T-helper 1 cell treated with Interleukin-12 subunit alpha and Interleukin-12 subunit beta and Interleukin-4 antibody, amounts not matched to agents 30 μg/mL and 1 μg/mL, for 36 hours (primary cell): ENCODE data around the gene CA10.

Experiments
- H3K27ac Mint-ChIP-seq: one replicate; pipeline ENCODE4 v1.8.0; 2021; ENCODE audit warnings: mild to moderate bottlenecking, mixed read lengths
- H3K27me3 Mint-ChIP-seq: one replicate; pipeline ENCODE4 v1.8.0; 2021; ENCODE audit warnings: low read depth, mixed read lengths
- H3K36me3 Mint-ChIP-seq: one replicate; pipeline ENCODE4 v1.8.0; 2021; ENCODE audit warnings: low read depth, mixed read lengths
- H3K4me1 Mint-ChIP-seq: one replicate; pipeline ENCODE4 v1.8.0; 2021; ENCODE audit warnings: low read depth, mixed read lengths
- H3K4me3 Mint-ChIP-seq: one replicate; pipeline ENCODE4 v1.8.0; 2021; ENCODE audit warnings: mild to moderate bottlenecking, moderate library complexity, mixed read lengths
- H3K9me3 Mint-ChIP-seq: one replicate; pipeline ENCODE4 v1.8.0; 2021; ENCODE audit warnings: mixed read lengths

The CA10 gene

DNA sequence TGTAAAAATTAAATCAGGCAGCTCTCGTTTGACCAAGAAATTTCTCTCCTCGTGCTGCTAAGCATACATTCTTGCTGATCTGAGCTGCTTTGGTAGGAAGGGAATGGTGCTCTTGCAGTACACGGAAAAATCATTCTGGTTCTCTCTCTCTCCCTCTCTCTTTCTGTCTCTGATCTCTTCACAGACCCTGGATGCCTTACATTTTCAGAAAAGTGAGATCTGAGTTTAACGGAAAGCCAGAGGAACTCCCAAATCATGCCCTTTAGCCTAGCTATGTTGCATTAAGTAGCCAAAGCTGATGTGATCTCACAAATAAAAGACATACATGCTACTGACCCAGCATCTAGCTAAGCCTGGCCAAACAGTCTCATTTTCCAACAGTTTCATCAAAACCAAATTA lies 4.0 kb downstream of the CA10 start:
- Mint-ChIP-seq H3K27me3 (peaks cover 33% of the 10 kb centered on the region), H3K4me1 (no peaks in the 10 kb centered on the region), H3K4me3 (no peak overlapping the region), H3K27ac (no peak overlapping the region), H3K36me3 (no peaks in the 10 kb centered on the region), H3K9me3 (no peaks in the 10 kb centered on the region)

DNA sequence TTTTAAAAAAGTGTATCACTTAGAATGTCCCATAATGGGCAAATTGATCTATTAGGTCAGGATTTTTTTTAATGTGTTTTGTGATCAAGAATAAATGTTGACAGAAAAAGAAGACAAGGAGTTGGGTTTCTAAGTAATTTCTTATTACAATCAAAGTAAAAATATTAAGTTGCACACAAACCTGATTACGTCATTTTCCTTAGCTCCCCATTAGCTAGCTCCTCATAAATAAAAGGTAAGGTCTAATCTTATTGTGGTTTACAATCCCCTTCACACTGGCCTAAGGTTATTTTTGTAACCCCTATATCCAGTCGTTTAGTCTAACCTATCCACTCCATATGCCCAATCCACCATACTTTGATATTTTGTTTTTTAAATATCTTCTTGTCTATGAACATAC lies 7.6 kb downstream of the CA10 start:
- H3K36me3 Mint-ChIP-seq = no peaks in the 10 kb centered on the region
- peaks cover 4% of the 10 kb centered on the region for H3K27me3 Mint-ChIP-seq
- H3K4me3 Mint-ChIP-seq = no peak overlapping the region
- no peak overlapping the region for H3K27ac Mint-ChIP-seq
- H3K4me1 Mint-ChIP-seq = no peaks in the 10 kb centered on the region
- H3K9me3 Mint-ChIP-seq = no peaks in the 10 kb centered on the region

DNA sequence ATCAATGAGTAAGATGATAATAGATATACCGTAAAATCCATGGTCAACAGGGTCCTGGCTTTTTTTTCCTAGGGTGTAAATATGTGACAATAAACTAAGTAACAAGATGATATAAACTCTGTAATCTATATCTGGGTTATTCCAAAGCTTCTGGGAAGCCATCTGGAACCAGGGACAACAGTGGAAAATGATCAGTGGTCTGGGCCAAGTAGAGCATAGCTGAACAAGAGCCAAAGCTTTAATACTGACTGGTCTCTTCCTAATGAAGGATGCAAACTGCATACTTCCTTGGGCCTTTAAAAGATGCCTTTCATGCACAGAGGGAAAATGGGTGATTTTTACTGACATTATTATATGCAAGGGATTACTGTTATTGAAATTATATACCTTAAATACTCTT lies 8.9 kb downstream of the CA10 start:
- no peaks in the 10 kb centered on the region for H3K9me3 Mint-ChIP-seq
- no peaks in the 10 kb centered on the region for H3K36me3 Mint-ChIP-seq
- no peak overlapping the region for H3K4me3 Mint-ChIP-seq
- H3K4me1 Mint-ChIP-seq = no peaks in the 10 kb centered on the region
- H3K27me3 Mint-ChIP-seq = no peaks in the 10 kb centered on the region
- no peak overlapping the region for H3K27ac Mint-ChIP-seq

DNA sequence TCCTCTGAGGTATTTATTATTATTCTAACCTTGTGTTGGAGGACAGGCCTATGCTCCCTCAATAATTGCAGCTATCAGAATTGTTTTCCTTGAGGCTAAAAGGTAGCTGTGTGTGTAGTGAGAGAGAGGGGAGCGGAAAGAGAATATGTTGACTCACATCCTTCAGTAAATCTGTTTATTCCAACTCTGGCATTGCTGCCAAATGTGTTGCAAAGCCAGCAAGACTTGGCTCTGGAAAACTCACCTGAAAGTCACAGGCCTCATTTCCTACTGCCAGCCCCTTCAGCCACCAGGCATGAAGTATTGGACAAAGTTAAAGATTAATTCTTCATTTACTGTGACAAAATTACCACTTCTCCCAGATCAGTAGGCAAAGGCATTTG lies 9.6 kb downstream of the CA10 start:
- Mint-ChIP-seq H3K36me3 (no peaks in the 10 kb centered on the region), H3K9me3 (no peaks in the 10 kb centered on the region), H3K27me3 (no peaks in the 10 kb centered on the region), H3K27ac (no peak overlapping the region), H3K4me3 (no peak overlapping the region), H3K4me1 (no peaks in the 10 kb centered on the region)

DNA sequence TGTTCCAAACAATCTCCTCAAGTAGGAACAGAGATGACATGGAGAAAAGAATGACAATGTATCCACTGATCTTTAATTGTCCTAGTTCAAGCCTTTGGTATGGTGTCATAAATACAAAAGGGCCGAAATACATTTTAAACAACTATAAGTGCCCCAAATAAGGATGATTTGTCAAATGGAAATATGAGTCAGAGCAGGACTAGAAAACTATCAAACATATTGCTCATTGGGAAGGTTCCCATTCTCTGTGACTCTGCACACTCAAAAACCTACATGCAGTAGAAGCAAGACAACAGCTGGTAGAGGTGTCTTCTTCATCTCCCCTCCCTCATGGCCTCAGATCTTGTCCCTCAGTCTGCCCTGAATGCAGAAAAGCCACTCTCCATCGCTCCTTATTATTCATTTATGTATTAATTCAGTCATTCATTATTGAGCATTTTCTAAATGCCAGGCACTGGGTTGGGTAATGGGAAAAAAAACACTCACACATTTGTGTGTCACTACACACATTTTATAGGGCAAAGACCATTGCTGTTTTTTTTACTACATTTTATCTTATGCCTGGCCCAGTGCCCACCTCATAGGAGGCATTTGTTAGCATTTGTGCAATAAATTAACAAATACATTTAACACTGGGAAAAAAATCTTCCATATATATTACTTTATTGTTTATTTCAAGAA lies 10.1 kb downstream of the CA10 start:
- Mint-ChIP-seq H3K36me3 (no peaks in the 10 kb centered on the region), H3K4me3 (no peak overlapping the region), H3K9me3 (no peaks in the 10 kb centered on the region), H3K27ac (no peak overlapping the region), H3K27me3 (no peaks in the 10 kb centered on the region), H3K4me1 (no peaks in the 10 kb centered on the region)

DNA sequence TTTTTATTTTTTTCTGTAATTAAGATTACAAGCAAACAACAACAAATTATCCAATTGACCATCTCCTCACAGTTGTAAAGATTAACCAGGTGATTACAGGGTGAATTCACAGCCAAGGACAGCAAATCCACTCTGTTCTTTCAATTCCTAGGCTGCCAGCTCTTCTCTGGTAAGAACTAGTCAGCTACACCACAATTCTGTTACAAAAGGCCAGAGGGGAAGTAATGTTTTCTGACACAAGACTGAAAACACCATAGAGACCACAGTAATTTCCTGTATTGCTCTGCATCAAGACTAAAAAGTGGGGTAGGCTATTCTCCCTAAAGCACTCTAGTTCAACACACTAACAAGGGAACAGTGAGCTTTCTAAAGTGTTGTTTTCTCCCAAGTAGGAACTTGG lies 10.6 kb downstream of the CA10 start:
- Mint-ChIP-seq H3K9me3 (no peaks in the 10 kb centered on the region), H3K4me3 (no peak overlapping the region)

DNA sequence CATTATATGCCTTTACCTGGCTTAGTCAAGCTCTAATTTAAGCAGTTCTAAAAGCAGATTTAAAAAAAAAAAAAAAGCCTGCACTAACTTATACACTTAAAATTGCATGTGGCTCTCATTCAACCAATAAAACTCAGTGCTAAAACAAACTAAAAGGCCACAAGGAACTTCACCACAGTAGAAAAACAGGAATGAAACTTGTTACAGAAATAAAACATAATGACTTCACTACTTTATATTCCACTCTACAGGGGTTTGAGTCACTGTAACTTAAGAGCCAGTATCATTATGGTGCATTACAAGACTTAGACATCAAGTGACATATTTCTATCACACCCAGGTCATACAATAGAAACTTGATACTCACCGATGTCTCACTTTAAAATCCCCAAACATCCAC lies 11.1 kb downstream of the CA10 start:
- peak overlapping the region; percentile 41 for H3K27ac Mint-ChIP-seq
- no peaks in the 10 kb centered on the region for H3K4me1 Mint-ChIP-seq
- no peak overlapping the region for H3K4me3 Mint-ChIP-seq
- H3K9me3 Mint-ChIP-seq = no peaks in the 10 kb centered on the region
- no peaks in the 10 kb centered on the region for H3K27me3 Mint-ChIP-seq
- H3K36me3 Mint-ChIP-seq = no peaks in the 10 kb centered on the region

More for the DNA sequence above, 10.6 kb downstream of the CA10 start:
- H3K27me3 Mint-ChIP-seq = no peaks in the 10 kb centered on the region
- no peaks in the 10 kb centered on the region for H3K4me1 Mint-ChIP-seq
- H3K27ac Mint-ChIP-seq = peak overlapping the region; percentile 41
- H3K36me3 Mint-ChIP-seq = no peaks in the 10 kb centered on the region

DNA sequence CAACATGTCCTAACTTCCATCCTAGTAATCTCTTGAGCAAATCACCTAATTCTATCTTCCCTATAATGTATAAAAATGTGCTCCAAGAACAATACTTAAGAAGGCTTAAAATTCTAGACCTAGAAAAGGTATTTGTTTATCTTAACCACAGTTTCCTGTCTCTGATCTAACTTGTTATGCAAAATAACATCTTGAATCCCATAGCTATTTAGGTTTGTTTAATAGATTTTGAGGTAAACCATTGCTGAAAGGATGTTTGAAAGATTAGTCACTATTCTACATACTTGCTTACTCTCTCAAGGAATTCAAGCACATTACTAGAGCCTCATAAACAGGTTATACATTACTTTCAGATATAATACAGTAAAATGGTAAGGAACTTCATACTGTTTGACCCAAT lies 13.0 kb downstream of the CA10 start:
- H3K4me3 Mint-ChIP-seq = no peak overlapping the region
- no peaks in the 10 kb centered on the region for H3K9me3 Mint-ChIP-seq
- no peak overlapping the region for H3K27ac Mint-ChIP-seq
- H3K27me3 Mint-ChIP-seq = no peaks in the 10 kb centered on the region
- H3K4me1 Mint-ChIP-seq = no peaks in the 10 kb centered on the region
- no peaks in the 10 kb centered on the region for H3K36me3 Mint-ChIP-seq

DNA sequence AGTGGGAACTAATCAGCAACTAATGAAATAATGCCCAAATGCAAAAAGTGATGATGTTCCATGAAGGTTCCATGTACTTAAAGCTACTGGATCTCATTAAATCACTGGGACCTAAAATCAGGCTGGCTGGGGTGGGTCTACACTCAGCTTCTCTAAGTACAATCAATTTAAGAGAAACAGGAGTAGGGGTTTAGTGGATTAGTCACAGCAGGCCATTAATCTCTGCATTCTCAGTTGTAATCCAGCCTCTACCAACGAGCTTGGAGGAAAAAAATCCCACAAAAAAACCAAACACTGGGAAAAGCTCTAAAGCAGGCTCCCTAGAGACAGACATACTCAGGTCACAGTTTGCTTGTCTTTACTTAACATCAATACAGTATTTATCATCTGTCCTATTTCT lies 15.0 kb downstream of the CA10 start:
- H3K27me3 Mint-ChIP-seq = peaks cover 4% of the 10 kb centered on the region
- no peaks in the 10 kb centered on the region for H3K36me3 Mint-ChIP-seq
- H3K4me1 Mint-ChIP-seq = no peaks in the 10 kb centered on the region
- no peak overlapping the region for H3K4me3 Mint-ChIP-seq
- H3K9me3 Mint-ChIP-seq = no peaks in the 10 kb centered on the region
- H3K27ac Mint-ChIP-seq = no peak overlapping the region

DNA sequence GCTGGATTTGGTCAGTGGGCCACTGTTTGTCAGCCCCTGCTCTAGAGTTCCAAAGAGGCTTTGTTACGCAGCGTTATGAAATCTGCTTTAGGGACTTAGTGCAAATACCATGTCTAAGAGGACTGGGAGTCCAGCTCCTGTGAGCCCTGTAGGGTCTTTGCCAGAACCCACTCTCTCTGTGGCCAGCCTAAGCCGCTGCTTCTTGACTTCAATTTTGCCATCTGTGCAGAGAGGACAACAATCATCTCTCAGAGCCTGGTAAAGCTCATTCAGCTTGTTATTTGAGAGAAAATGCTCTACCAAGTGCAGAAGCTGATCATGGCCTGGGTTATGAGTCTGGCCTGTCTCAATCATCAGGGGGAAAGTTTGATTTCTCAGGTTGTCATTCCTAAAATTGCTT lies 17.9 kb downstream of the CA10 start:
- Mint-ChIP-seq H3K4me3 (no peak overlapping the region), H3K9me3 (no peaks in the 10 kb centered on the region), H3K27me3 (peaks cover 4% of the 10 kb centered on the region), H3K4me1 (no peaks in the 10 kb centered on the region), H3K27ac (no peak overlapping the region), H3K36me3 (no peaks in the 10 kb centered on the region)

DNA sequence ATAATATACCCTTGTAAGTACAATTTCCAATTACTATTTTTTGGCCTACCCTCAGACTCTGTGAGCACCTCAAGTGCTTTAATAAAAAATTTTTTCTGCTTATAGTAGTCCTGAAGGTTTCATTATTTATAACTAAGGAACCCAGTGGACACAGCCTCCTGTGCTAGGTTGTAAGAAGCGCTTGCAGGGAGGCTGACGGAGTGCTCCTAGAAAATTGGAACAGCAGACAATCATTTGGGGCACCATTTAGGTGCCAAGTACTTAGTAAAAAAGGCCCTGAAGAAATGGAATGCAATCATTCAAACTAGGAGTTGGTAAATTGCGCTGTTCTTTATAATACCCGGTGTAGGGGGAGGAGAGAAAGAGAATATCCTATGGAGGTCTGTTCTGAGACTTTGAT lies 19.8 kb downstream of the CA10 start:
- H3K27me3 Mint-ChIP-seq = peaks cover 4% of the 10 kb centered on the region
- H3K4me3 Mint-ChIP-seq = no peak overlapping the region

DNA sequence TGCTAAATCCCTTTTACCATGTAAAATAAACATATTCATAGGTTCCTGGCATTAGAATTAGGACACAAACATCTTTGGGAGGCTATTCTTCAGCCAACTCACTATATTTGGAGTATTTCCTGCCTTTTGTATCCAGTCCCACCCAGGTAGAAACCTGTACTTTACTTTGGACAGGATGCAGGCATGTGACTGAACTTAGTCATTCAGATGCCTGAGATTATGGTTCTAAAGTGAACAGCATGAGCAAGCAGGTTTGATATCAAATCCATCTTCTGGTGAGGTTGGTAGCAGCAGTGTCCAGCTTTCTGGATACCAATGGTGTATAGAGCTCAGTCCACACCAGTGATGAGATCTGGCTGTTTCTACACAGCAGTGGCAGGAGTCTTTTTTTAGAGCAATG lies 20.2 kb downstream of the CA10 start:
- no peaks in the 10 kb centered on the region for H3K36me3 Mint-ChIP-seq
- no peak overlapping the region for H3K4me3 Mint-ChIP-seq
- H3K9me3 Mint-ChIP-seq = no peaks in the 10 kb centered on the region
- H3K4me1 Mint-ChIP-seq = no peaks in the 10 kb centered on the region
- H3K27ac Mint-ChIP-seq = no peak overlapping the region
- H3K27me3 Mint-ChIP-seq = peaks cover 4% of the 10 kb centered on the region

More for the DNA sequence above, 19.8 kb downstream of the CA10 start:
- H3K9me3 Mint-ChIP-seq = no peaks in the 10 kb centered on the region
- no peaks in the 10 kb centered on the region for H3K36me3 Mint-ChIP-seq
- H3K4me1 Mint-ChIP-seq = no peaks in the 10 kb centered on the region
- no peak overlapping the region for H3K27ac Mint-ChIP-seq

DNA sequence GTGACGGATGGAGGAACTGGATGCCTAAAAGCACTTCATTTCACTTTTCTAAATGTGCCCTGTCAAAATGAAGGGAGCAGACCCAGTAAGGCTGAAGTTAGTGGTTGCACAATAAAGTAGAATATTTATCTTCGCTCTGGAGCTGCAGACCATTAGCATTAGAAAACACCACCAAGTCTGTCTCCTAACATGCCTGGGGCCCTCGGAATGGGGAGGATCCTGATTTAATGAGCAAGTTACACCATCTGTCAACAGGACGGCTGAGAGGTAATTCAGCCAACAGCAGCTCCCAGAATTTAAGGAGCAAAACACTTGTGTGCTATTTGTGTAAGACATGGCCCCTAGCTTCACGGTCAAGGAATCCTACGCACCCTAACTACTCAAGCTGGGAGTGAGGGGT lies 22.3 kb downstream of the CA10 start:
- H3K9me3 Mint-ChIP-seq = no peaks in the 10 kb centered on the region
- H3K27me3 Mint-ChIP-seq = peaks cover 4% of the 10 kb centered on the region
- no peaks in the 10 kb centered on the region for H3K4me1 Mint-ChIP-seq
- H3K27ac Mint-ChIP-seq = no peak overlapping the region
- H3K4me3 Mint-ChIP-seq = no peak overlapping the region
- no peaks in the 10 kb centered on the region for H3K36me3 Mint-ChIP-seq

DNA sequence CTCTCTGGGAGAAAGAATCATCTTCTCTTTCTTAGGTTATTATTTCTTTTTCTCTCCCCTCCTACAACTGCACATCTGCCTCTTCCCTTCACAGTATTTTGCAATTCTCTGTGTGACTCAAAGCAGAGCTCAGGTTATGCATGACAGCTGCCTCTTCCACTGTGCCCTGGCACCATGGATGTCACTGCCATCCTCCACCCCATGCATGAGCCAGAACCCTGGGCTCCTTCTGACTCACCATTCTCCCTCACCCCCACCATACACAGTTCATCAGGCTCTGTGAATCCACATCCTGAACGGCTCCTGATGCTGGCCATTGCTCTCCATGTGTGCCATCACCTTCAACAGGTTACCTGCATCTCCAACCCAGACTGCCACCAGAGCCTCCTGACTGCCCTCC lies 23.9 kb downstream of the CA10 start:
- Mint-ChIP-seq H3K4me1 (no peaks in the 10 kb centered on the region), H3K27ac (no peak overlapping the region), H3K4me3 (no peak overlapping the region), H3K36me3 (no peaks in the 10 kb centered on the region), H3K9me3 (no peaks in the 10 kb centered on the region), H3K27me3 (peaks cover 4% of the 10 kb centered on the region)

DNA sequence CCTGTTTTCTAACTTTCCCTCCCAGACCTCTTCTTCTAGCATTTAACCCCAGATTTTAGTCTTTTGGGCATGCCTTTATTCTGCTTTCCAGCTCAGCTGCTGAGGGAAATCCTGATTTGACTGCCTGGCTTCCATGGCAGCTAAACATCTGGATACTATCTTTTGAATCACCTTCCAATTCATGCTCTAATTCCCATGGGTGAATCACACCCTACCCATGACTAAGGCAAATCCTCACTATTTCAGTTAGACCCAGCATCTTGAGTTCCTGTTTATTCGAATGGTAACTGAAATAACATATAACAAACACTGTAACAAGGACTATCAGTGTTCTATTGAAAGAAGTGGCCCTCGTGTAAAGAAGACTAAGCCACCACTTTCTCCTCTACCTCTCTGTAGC lies 29.8 kb downstream of the CA10 start:
- H3K4me3 Mint-ChIP-seq = no peak overlapping the region
- no peak overlapping the region for H3K27ac Mint-ChIP-seq
- no peaks in the 10 kb centered on the region for H3K36me3 Mint-ChIP-seq
- H3K27me3 Mint-ChIP-seq = no peaks in the 10 kb centered on the region
- H3K9me3 Mint-ChIP-seq = no peaks in the 10 kb centered on the region
- H3K4me1 Mint-ChIP-seq = no peaks in the 10 kb centered on the region

DNA sequence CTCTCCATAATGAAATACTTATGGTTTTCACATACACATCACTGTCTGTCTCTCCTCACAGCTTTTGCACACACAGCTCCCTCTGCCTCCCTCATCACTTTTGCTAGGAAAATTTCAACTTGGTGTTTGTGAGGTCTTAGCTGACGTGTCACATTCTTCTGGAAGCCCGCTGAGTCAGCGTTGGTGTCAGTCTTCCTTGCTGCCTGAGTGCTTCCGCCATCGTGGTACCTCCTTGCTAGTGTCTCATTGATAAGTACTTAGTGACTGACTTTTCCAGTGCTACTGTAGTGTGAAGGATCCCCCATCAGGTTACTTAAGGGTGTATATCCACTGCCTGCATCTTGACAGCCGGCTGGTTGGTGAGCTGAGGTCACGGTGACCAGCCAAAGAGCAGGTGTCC lies 33.5 kb downstream of the CA10 start:
- H3K9me3 Mint-ChIP-seq = no peaks in the 10 kb centered on the region
- no peak overlapping the region for H3K27ac Mint-ChIP-seq
- H3K36me3 Mint-ChIP-seq = no peaks in the 10 kb centered on the region
- H3K4me1 Mint-ChIP-seq = no peaks in the 10 kb centered on the region
- no peak overlapping the region for H3K4me3 Mint-ChIP-seq
- no peaks in the 10 kb centered on the region for H3K27me3 Mint-ChIP-seq
